ENCODE data around the gene GNL1. TPM values are rescaled to one million over a fixed set of nuclear protein-coding genes. Genes with fewer than 3 reads are reported as not detected.
A peak's percentile ranks its signal among the peaks of the same experiment; 100 is the strongest.

The GNL1 gene
- total RNA-seq, 1 donor from 2014 or later, result 67.1 TPM

DNA sequence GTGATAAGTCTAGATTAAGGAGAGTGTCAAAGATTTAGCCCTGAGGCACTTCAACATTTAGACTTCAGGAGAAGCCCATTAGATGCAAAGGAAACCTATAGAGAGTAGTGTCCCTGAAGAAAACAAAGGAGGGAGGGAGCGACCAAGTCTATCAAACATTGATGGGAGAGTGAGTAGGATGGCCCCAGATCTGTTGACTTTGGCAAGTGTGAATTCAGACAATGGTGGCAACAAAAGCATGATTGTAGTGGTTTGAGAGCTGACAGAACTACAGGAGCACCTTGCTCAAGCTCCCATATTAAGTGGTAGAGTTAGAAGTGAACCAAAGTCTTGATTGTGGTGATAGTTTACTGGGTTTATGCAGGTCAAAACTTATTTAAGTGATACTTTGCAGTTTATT lies 14.0 kb upstream of the GNL1 start:
- peaks cover 29% of the 10 kb centered on the region for H3K4me1 Mint-ChIP-seq (ENCODE audit: unreplicated experiment)
- H3K36me3 Mint-ChIP-seq, result no peaks in the 10 kb centered on the region
- peak overlapping the region; percentile 98 for H3K27ac Mint-ChIP-seq
- H3K9me3 Mint-ChIP-seq, result no peaks in the 10 kb centered on the region
- peak overlapping the region; percentile 97 for H3K4me3 Mint-ChIP-seq
- H3K27me3 Mint-ChIP-seq, result peaks cover 4% of the 10 kb centered on the region
- DNase-seq (ENCODE audit: extremely low spot score, unreplicated experiment), result no peak
- TF ChIP-seq, protein P1, sequence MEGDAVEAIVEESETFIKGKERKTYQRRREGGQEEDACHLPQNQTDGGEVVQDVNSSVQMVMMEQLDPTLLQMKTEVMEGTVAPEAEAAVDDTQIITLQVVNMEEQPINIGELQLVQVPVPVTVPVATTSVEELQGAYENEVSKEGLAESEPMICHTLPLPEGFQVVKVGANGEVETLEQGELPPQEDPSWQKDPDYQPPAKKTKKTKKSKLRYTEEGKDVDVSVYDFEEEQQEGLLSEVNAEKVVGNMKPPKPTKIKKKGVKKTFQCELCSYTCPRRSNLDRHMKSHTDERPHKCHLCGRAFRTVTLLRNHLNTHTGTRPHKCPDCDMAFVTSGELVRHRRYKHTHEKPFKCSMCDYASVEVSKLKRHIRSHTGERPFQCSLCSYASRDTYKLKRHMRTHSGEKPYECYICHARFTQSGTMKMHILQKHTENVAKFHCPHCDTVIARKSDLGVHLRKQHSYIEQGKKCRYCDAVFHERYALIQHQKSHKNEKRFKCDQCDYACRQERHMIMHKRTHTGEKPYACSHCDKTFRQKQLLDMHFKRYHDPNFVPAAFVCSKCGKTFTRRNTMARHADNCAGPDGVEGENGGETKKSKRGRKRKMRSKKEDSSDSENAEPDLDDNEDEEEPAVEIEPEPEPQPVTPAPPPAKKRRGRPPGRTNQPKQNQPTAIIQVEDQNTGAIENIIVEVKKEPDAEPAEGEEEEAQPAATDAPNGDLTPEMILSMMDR (conservative IDR thresholded peaks at IDR 0.05), result no peak

DNA sequence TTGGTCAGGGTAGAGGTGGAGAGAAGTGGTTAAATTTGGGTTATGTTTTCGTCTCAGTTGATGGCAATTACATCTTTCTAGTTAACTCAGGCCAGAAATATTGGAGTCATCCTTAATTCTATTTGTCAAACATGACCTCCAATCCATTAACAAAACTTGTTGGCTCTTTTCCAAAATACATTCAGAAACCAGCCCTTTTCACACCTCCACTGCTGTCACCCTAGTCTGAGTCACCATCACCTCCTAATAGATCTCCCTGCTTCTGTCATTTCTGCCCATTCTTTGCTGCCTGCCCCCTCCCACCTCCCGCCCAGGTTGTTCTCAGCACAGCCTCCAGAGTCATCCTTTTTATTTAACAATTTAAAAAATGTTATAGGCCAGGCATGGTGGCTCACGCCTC lies 12.0 kb upstream of the GNL1 start:
- no peak overlapping the region for H3K27ac Mint-ChIP-seq

DNA sequence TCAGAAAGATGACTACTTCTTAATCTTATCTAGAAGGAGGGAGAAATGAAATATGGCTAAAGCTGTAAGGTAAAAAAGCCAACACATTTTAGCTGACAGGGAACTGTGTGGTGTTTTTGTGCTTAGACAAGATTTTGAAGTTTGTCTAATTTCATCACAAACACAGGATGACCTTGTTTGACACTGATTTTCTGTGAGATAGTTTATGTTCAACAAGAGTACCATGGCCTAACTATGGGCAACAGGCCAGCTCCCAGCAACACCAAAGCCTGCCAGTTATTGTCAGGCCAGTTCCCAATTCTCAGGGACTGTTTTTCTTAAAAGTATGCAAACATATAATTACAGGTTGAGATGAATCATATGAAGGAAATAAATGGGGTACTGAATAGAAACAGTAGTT lies 9.5 kb upstream of the GNL1 start:
- peak overlapping the region; percentile 27 for H3K27ac Mint-ChIP-seq
- H3K4me3 Mint-ChIP-seq, result no peak overlapping the region
- no peak for DNase-seq (ENCODE audit: extremely low spot score, unreplicated experiment)
- no peaks in the 10 kb centered on the region for H3K9me3 Mint-ChIP-seq
- TF ChIP-seq, protein P1 (conservative IDR thresholded peaks at IDR 0.05), result no peak
- peaks cover 10% of the 10 kb centered on the region for H3K36me3 Mint-ChIP-seq
- H3K27me3 Mint-ChIP-seq, result peaks cover 4% of the 10 kb centered on the region
- peaks cover 5% of the 10 kb centered on the region for H3K4me1 Mint-ChIP-seq (ENCODE audit: unreplicated experiment)

More for the DNA sequence above, 12.0 kb upstream of the GNL1 start:
- Mint-ChIP-seq H3K9me3 (no peaks in the 10 kb centered on the region), H3K4me1 (ENCODE audit: unreplicated experiment) (peaks cover 27% of the 10 kb centered on the region), H3K4me3 (peak overlapping the region; percentile 30), H3K27me3 (peaks cover 4% of the 10 kb centered on the region), H3K36me3 (no peaks in the 10 kb centered on the region)
- TF ChIP-seq, protein P1 (conservative IDR thresholded peaks at IDR 0.05), result no peak
- no peak for DNase-seq (ENCODE audit: extremely low spot score, unreplicated experiment)

DNA sequence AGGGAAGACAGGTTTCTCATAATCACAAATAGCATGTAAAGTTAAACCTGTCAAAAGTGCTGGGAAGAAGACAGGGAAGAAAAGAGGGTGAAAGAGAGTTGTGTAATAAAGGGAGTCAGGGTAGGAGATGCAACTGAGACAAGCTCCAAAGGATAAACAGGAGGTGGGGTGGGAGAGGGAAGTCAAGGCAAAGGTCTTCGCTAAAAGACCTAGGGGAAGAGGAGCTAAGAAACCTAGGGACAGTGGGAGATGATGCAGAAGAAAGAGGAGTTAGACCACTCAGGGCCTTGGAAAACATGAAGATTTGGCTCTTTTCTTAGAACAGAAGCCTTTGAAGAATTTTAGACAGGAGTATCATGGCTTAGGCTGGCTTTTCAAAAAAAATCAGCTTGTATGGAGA lies 7.8 kb upstream of the GNL1 start:
- TF ChIP-seq, protein P1 (conservative IDR thresholded peaks at IDR 0.05), result no peak
- Mint-ChIP-seq H3K9me3 (no peaks in the 10 kb centered on the region), H3K27ac (no peak overlapping the region), H3K27me3 (no peaks in the 10 kb centered on the region), H3K4me3 (no peak overlapping the region), H3K4me1 (ENCODE audit: unreplicated experiment) (peaks cover 3% of the 10 kb centered on the region), H3K36me3 (peaks cover 12% of the 10 kb centered on the region)
- DNase-seq (ENCODE audit: extremely low spot score, unreplicated experiment), result no peak

DNA sequence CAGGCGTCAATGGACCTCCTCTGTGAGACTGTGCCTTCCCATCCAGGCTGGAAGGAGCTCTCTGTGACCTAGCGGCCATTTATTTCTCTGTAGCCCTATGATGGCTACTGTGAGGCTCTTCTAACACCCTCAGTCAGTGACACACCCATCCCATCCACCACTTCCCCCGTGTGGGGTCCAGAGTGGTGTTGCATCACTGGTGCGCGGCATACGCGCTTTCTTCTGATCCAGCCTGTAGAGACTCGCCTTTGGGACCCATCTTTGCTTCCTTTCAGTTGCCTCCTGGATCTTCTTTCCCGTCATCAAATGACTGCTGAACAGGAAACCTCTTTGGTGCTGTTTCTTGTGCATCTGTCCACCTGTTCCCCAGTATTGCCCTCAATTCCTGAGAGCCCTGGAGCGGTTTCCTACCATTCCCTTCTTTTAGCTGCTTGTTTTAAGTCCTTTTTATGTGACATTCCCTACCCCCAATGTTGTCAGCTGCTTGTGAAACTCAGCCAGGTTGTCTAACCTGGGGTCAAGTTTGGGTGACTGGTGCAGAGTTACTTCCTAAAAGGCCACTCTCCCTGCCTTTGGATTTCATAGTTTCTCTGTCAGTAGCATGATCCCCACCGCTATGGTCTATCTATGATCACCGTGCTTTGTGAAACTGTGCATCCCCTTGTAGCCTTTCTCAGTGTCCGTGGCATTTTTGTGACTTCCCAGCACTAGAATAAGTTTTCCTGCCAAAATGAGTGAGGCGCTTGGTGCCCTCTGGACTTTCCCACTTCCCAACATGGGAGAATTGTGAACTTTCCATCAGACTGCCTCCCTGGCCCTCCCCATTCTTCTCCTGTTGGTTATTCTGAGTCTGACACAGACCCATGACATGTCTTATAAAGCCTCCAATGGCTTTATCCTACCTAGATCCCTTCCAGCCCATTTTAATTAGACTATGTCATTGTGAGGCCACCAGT lies 6.5 kb upstream of the GNL1 start:
- Mint-ChIP-seq H3K4me1 (ENCODE audit: unreplicated experiment) (peaks cover 9% of the 10 kb centered on the region), H3K4me3 (no peak overlapping the region), H3K9me3 (no peaks in the 10 kb centered on the region), H3K27ac (no peak overlapping the region), H3K27me3 (no peaks in the 10 kb centered on the region), H3K36me3 (peaks cover 13% of the 10 kb centered on the region)
- TF ChIP-seq, protein P1 (conservative IDR thresholded peaks at IDR 0.05), result no peak
- no peak for DNase-seq (ENCODE audit: extremely low spot score, unreplicated experiment)
